Esophagus squamous epithelium (tissue), 4 donors: ENCODE measurements around the gene ABR.

ENCODE experiments used
- POLR2A ChIP-seq, 4 donors: fragments of 450-650 bp; IDR thresholded peaks; one replicate each; pipeline ENCODE4 v1.6.1; 2017; ENCODE audit warnings: antibody characterized with exemption in 4 of 4, mild to moderate bottlenecking in 4 of 4, moderate library complexity in 3 of 4
- TF ChIP-seq, protein P1 (sequence below), 6 experiments: fragments of 450-650 bp in 4 of 6; fragments of 200-600 bp in 2 of 6; sonication (generic) in 2 of 6; IDR thresholded peaks; one replicate each; pipeline ENCODE4 v1.5.1; 2016 to 2019; ENCODE audit warnings: antibody characterized with exemption in 6 of 6, mild to moderate bottlenecking in 4 of 6, moderate library complexity in 4 of 6

DNA sequence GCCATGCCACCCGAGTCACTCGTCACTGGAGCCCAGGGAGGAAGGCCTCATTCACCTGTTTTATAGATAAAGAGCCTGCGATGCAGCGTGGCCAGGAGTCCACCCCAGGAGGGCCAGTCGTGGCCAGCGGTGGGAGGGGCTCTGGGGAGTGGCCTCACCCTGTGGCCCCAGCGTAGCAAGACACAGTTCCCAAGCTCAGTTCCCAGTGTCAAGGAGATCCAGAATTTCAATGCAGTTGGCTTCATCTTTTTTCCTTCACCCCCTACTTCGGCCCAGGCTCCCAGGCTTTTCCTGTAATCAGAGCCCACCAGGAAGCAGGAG, 84.0 kb downstream of the ABR start:
- TF ChIP-seq, protein P1, sequence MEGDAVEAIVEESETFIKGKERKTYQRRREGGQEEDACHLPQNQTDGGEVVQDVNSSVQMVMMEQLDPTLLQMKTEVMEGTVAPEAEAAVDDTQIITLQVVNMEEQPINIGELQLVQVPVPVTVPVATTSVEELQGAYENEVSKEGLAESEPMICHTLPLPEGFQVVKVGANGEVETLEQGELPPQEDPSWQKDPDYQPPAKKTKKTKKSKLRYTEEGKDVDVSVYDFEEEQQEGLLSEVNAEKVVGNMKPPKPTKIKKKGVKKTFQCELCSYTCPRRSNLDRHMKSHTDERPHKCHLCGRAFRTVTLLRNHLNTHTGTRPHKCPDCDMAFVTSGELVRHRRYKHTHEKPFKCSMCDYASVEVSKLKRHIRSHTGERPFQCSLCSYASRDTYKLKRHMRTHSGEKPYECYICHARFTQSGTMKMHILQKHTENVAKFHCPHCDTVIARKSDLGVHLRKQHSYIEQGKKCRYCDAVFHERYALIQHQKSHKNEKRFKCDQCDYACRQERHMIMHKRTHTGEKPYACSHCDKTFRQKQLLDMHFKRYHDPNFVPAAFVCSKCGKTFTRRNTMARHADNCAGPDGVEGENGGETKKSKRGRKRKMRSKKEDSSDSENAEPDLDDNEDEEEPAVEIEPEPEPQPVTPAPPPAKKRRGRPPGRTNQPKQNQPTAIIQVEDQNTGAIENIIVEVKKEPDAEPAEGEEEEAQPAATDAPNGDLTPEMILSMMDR (IDR thresholded peaks at IDR 0.05) = no peak
- no peak for TF ChIP-seq POLR2A (IDR thresholded peaks at IDR 0.05)
